Ammon's horn (tissue), 1 donor: Measurements from ENCODE around the gene ALG14.
"Not testable (repeated sequence)": the region's sequence is repeated elsewhere in the genome, so short reads cannot be mapped to it uniquely, and the experiment has no call there.

Source experiments
- DNase-seq: peaks from one replicate; pipeline ENCODE4 v3.0.0-alpha.2; 2016; ENCODE audit warnings: low spot score

The ALG14 gene

GRCh38 chr1:95072532-95073419 is at the start of gene ALG14:
Gene ALG14 (minus strand): TSS chr1:95072951. CDS start chr1:95072898, 53 bp downstream.
- DNase-seq = peak; percentile 98

- DNase-seq = no peak
Observed at GRCh38 chr1:95122151-95122697, 49.5 kb upstream of the ALG14 start.

GRCh38 chr1:95119273-95119672 is 46.5 kb upstream of the ALG14 start:
- DNase-seq = no peak

GRCh38 chr1:95118710-95119109 is 46.0 kb upstream of the ALG14 start:
- no peak for DNase-seq

- no peak for DNase-seq
Observed at GRCh38 chr1:95118067-95118499, 45.3 kb upstream of the ALG14 start.

GRCh38 chr1:95117207-95118066 is 44.7 kb upstream of the ALG14 start, which contains the start of gene TLCD4:
Gene TLCD4 (plus strand): TSS chr1:95117355. CDS start chr1:95143902, 26,547 bp downstream.
- peak; percentile 31 for DNase-seq

GRCh38 chr1:95116580-95117206 is 43.9 kb upstream of the ALG14 start:
- peak; percentile 71 for DNase-seq

- DNase-seq = no peak
Observed at GRCh38 chr1:95115708-95116137, 43.0 kb upstream of the ALG14 start.

GRCh38 chr1:95113684-95114083 is 40.9 kb upstream of the ALG14 start:
- no peak for DNase-seq

GRCh38 chr1:95111014-95111413 is 38.3 kb upstream of the ALG14 start:
- DNase-seq = no peak

- DNase-seq = no peak
Observed at GRCh38 chr1:95108792-95109191, 36.0 kb upstream of the ALG14 start.

- no peak for DNase-seq
Observed at GRCh38 chr1:95098196-95098595, 25.4 kb upstream of the ALG14 start.

GRCh38 chr1:95097426-95097825 is 24.7 kb upstream of the ALG14 start:
- DNase-seq = no peak

GRCh38 chr1:95096218-95096841 is 23.6 kb upstream of the ALG14 start:
- no peak for DNase-seq

GRCh38 chr1:95095833-95096217 is 23.1 kb upstream of the ALG14 start:
- DNase-seq = no peak

- DNase-seq = no peak
Observed at GRCh38 chr1:95094923-95095322, 22.2 kb upstream of the ALG14 start.

- no peak for DNase-seq
Observed at GRCh38 chr1:95093296-95093695, 20.5 kb upstream of the ALG14 start.

- not testable (repeated sequence) for DNase-seq
Observed at GRCh38 chr1:95092891-95093290, 20.1 kb upstream of the ALG14 start.

- not testable (repeated sequence) for DNase-seq
Observed at GRCh38 chr1:95091290-95091689, 18.5 kb upstream of the ALG14 start.

GRCh38 chr1:95089650-95090287 is 17.0 kb upstream of the ALG14 start:
- no peak for DNase-seq

GRCh38 chr1:95088303-95088702 is 15.6 kb upstream of the ALG14 start:
- no peak for DNase-seq
